CD14-positive monocyte (primary cell): ENCODE data around the gene HNRNPC. TPM values are rescaled to one million over a fixed set of nuclear protein-coding genes. Genes with fewer than 3 reads are reported as not detected.

Experiments
- DNase-seq, 3 donors: peaks; one replicate each; pipeline ENCODE4 v3.0.0-alpha.2; 2011 to 2022
- H2AFZ ChIP-seq: 2 replicates; pipeline ENCODE4 v1.6.0; 2012; ENCODE audit warnings: mild to moderate bottlenecking, low read depth, low read length, inconsistent platforms; ENCODE audit not compliant: insufficient read depth, poor library complexity, severe bottlenecking
- H3K27ac ChIP-seq, 2 donors: 1 replicate in 1 of 2; 2 replicates in 1 of 2; pipeline ENCODE4 v1.5.1; 2012 to 2013; ENCODE audit warnings: low read length in 2 of 2, control low read depth in 1 of 2, inconsistent platforms in 1 of 2, low read depth in 1 of 2, mild to moderate bottlenecking in 1 of 2
- H3K27me3 ChIP-seq, 2 donors: one replicate each; pipeline versions ENCODE4 v1.6.0 to v1.6.1; 2011 to 2013; ENCODE audit warnings: low read length in 2 of 2; ENCODE audit not compliant: control insufficient read depth in 2 of 2, insufficient read depth in 2 of 2
- H3K36me3 ChIP-seq, 2 donors: replicated peaks in 1 of 2; 1 replicate in 1 of 2; 2 replicates in 1 of 2; pipeline versions ENCODE4 v1.5.1 to v1.6.1; 2012 to 2013; ENCODE audit warnings: low read length in 2 of 2, control low read depth in 1 of 2, inconsistent platforms in 1 of 2, mild to moderate bottlenecking in 1 of 2; ENCODE audit not compliant: insufficient read depth in 2 of 2, control insufficient read depth in 1 of 2
- H3K4me1 ChIP-seq, 2 donors: 1 replicate in 1 of 2; 2 replicates in 1 of 2; pipeline versions ENCODE4 v1.5.1 to v1.6.1; 2012 to 2013; ENCODE audit warnings: low read length in 2 of 2, control low read depth in 1 of 2, inconsistent platforms in 1 of 2, mild to moderate bottlenecking in 1 of 2, moderate library complexity in 1 of 2; ENCODE audit not compliant: insufficient read depth in 2 of 2, control insufficient read depth in 1 of 2
- H3K4me2 ChIP-seq: replicated peaks from 2 replicates; pipeline ENCODE3; 2012; ENCODE audit warnings: low read length, moderate library complexity, mild to moderate bottlenecking; ENCODE audit not compliant: poor library complexity, severe bottlenecking; ENCODE audit errors: extremely low read depth
- H3K4me3 ChIP-seq, 3 experiments: fragments of 200-600 bp in 1 of 3; sonication (generic) in 1 of 3; replicated peaks in 1 of 3; 1 replicate in 2 of 3; 2 replicates in 1 of 3; pipeline ENCODE4 v1.5.1; 2011 to 2013; ENCODE audit warnings: low read length in 3 of 3, mild to moderate bottlenecking in 3 of 3, control low read depth in 2 of 3, low read depth in 2 of 3, inconsistent platforms in 1 of 3, moderate library complexity in 1 of 3
- H3K79me2 ChIP-seq: 2 replicates; pipeline ENCODE4 v1.6.0; 2012; ENCODE audit warnings: mild to moderate bottlenecking, control low read depth, inconsistent platforms, low read length, moderate library complexity; ENCODE audit not compliant: insufficient read depth
- H3K9ac ChIP-seq: 2 replicates; pipeline ENCODE4 v1.6.0; 2017; ENCODE audit warnings: low read length, mild to moderate bottlenecking; ENCODE audit not compliant: insufficient read depth, poor library complexity, severe bottlenecking
- H3K9me3 ChIP-seq, 2 donors: replicated peaks in 1 of 2; 1 replicate in 1 of 2; 2 replicates in 1 of 2; pipeline versions ENCODE4 v1.5.1 to v1.6.1; 2012 to 2013; ENCODE audit warnings: low read length in 2 of 2, control low read depth in 1 of 2; ENCODE audit not compliant: control insufficient read depth in 1 of 2, insufficient read depth in 1 of 2
- H4K20me1 ChIP-seq: 2 replicates; pipeline ENCODE4 v1.6.0; 2012; ENCODE audit warnings: mild to moderate bottlenecking, low read length, control low read depth, moderate library complexity; ENCODE audit not compliant: insufficient read depth
- H3K27ac Mint-ChIP-seq, 7 donors: one replicate each; pipeline ENCODE4 v1.8.0; 2020; ENCODE audit warnings: mild to moderate bottlenecking in 7 of 7, mixed read lengths in 7 of 7, moderate library complexity in 6 of 7, inconsistent platforms in 2 of 7
- H3K27me3 Mint-ChIP-seq, 3 donors: one replicate each; pipeline ENCODE4 v1.8.0; 2021 to 2022; ENCODE audit warnings: low read depth in 3 of 3, mild to moderate bottlenecking in 3 of 3, mixed read lengths in 3 of 3, moderate library complexity in 3 of 3, inconsistent platforms in 1 of 3
- H3K36me3 Mint-ChIP-seq, 2 donors: one replicate each; pipeline ENCODE4 v1.8.0; 2020; ENCODE audit warnings: mixed read lengths in 2 of 2, inconsistent platforms in 1 of 2, mild to moderate bottlenecking in 1 of 2
- H3K4me1 Mint-ChIP-seq: one replicate; pipeline ENCODE4 v1.8.0; 2020; ENCODE audit warnings: mild to moderate bottlenecking, mixed read lengths
- H3K4me3 Mint-ChIP-seq, 2 donors: one replicate each; pipeline ENCODE4 v1.8.0; 2020; ENCODE audit warnings: mild to moderate bottlenecking in 2 of 2, mixed read lengths in 2 of 2, moderate library complexity in 1 of 2
- H3K9me3 Mint-ChIP-seq, 7 donors: one replicate each; pipeline ENCODE4 v1.8.0; 2020 to 2022; ENCODE audit warnings: mixed read lengths in 7 of 7, mild to moderate bottlenecking in 6 of 7, moderate library complexity in 6 of 7, inconsistent platforms in 2 of 7
- CTCF ChIP-seq: fragments of 200-600 bp; IDR thresholded peaks from one replicate; pipeline ENCODE4 v1.8.0; 2022; ENCODE audit warnings: antibody characterized with exemption, mild to moderate bottlenecking
- WGBS: methylation state at CpG from one replicate; pipeline ENCODE4 v1.1.5; 2013; ENCODE audit warnings: missing lambda C conversion rate; ENCODE audit not compliant: insufficient coverage; 5-methylcytosine and 5-hydroxymethylcytosine counted together
- intact Hi-C, 2 donors: fragments of 100-400 bp; cut with micrococcal nuclease; formaldehyde crosslinking; loops; one replicate each; pipeline versions ENCODE4 v1.15.0 to v1.15.1; 2023
- polyA plus RNA-seq, 3 donors: library from polyadenylated mRNA; depleted of rRNA in 1 of 3; unstranded in 2 of 3; stranded (reverse) in 1 of 3; fragments of 300-500 nt in 2 of 3; fragments of >200 nt in 1 of 3; fragmentation: Illumina TruSeq in 2 of 3; gene quantifications; 1 replicate in 2 of 3; 2 replicates in 1 of 3; pipeline ENCODE4 v1.2.3, GENCODE V29; 2012 to 2021

The HNRNPC gene
- polyA plus RNA-seq, 3 donors = 391 to 609 (median 580) TPM

DNA sequence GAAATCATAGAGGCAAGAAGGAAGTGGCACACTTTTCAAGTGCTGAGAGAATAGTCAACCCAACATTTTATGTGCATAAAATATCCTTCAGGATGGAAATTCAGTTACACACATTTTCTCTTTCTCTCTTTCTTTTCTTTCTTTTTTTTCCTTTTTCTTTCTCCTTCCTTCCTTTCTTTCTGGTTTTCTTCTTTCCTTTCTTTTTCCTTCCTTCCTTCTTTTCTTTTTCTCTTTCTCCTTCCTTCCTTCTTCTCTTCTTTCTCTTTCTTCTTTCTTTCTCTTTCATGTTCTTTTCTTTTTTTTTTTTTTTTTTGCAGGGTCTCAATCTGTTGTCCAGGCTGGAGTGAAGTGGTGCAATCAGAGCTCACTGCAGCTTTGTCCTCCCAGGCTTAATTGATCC, 74.6 kb downstream of the HNRNPC start:
- peaks cover 1 to 6% (median 1%) of the 10 kb centered on the region in 3 donors for H3K27me3 Mint-ChIP-seq
- peaks cover 20% of the 10 kb centered on the region for H3K4me1 Mint-ChIP-seq
- H3K4me1 ChIP-seq = peaks cover 7 to 13% of the 10 kb centered on the region in 2 donors
- peak overlapping the region in 1 of 2 donors; percentile 7 for H3K4me3 Mint-ChIP-seq
- H3K36me3 ChIP-seq = no peaks in the 10 kb centered on the region
- no peak for DNase-seq
- no peak overlapping the region for H3K4me3 ChIP-seq
- H3K79me2 ChIP-seq = no peaks in the 10 kb centered on the region
- intact Hi-C loops = no loop called here
- no peaks in the 10 kb centered on the region for H4K20me1 ChIP-seq
- peaks cover 0 to 2% (median 0%) of the 10 kb centered on the region in 7 donors for H3K9me3 Mint-ChIP-seq
- H3K27ac Mint-ChIP-seq = no peak overlapping the region
- H3K9ac ChIP-seq = no peak overlapping the region
- no peak overlapping the region for H2AFZ ChIP-seq
- TF ChIP-seq CTCF = no peak
- H3K27me3 ChIP-seq = peaks cover 0 to 2% of the 10 kb centered on the region in 2 donors
- no peak overlapping the region for H3K4me2 ChIP-seq
- no peak overlapping the region for H3K27ac ChIP-seq
- no peaks in the 10 kb centered on the region for H3K9me3 ChIP-seq
- no peaks in the 10 kb centered on the region for H3K36me3 Mint-ChIP-seq

- Histone ChIP-seq H3K36me3 (no peaks in the 10 kb centered on the region), H3K27ac (no peak overlapping the region), H3K9me3 (no peaks in the 10 kb centered on the region), H3K9ac (no peak overlapping the region), H3K4me1 (peaks cover 7 to 13% of the 10 kb centered on the region in 2 donors), H4K20me1 (no peaks in the 10 kb centered on the region), H3K4me2 (no peak overlapping the region), H3K79me2 (no peaks in the 10 kb centered on the region), H3K27me3 (peaks cover 0 to 2% of the 10 kb centered on the region in 2 donors), H2AFZ (peak overlapping the region; percentile 89), H3K4me3 (no peak overlapping the region)
- Mint-ChIP-seq H3K4me1 (peaks cover 20% of the 10 kb centered on the region), H3K27me3 (peaks cover 1 to 6% (median 1%) of the 10 kb centered on the region in 3 donors), H3K36me3 (no peaks in the 10 kb centered on the region), H3K27ac (peak overlapping the region in 1 of 7 donors; percentile 27), H3K4me3 (no peak overlapping the region), H3K9me3 (peaks cover 0 to 4% (median 0%) of the 10 kb centered on the region in 7 donors)
- WGBS = 92% methylated on average over 5 of the region's 7 CpGs
- intact Hi-C loops = no loop called here
- DNase-seq = no peak
- no peak for TF ChIP-seq CTCF
Measured at GRCh38 chr14:21192875-21193535, 76.2 kb downstream of the HNRNPC start.
